Vagina (tissue), 2 donors: ENCODE measurements around the gene UBR2. TPM values are rescaled to one million over a fixed set of nuclear protein-coding genes. Genes with fewer than 3 reads are reported as not detected.

Experiments used
- DNase-seq, 2 donors: peaks; one replicate each; pipeline ENCODE4 v3.0.0-alpha.2; 2017; ENCODE audit errors: extremely low spot score in 2 of 2
- H3K27ac ChIP-seq: fragments of 200-600 bp; sonication (generic); one replicate; pipeline ENCODE4 v1.5.1; 2019
- H3K27me3 ChIP-seq: fragments of 200-600 bp; sonication (generic); one replicate; pipeline ENCODE4 v1.5.1; 2019
- H3K36me3 ChIP-seq, 2 donors: fragments of 200-600 bp; sonication (generic); one replicate each; pipeline ENCODE4 v1.5.1; 2017 to 2019
- H3K4me1 ChIP-seq: fragments of 200-600 bp; sonication (generic); one replicate; pipeline ENCODE4 v1.5.1; 2019
- H3K4me3 ChIP-seq, 2 donors: fragments of 200-600 bp; sonication (generic); 1 replicate in 1 of 2; 2 replicates in 1 of 2; pipeline ENCODE4 v1.5.1; 2016 to 2019
- H3K9me3 ChIP-seq: fragments of 200-600 bp; sonication (generic); one replicate; pipeline ENCODE4 v1.5.1; 2019
- CTCF ChIP-seq, 3 experiments: fragments of 450-650 bp in 2 of 3; fragments of 200-600 bp in 1 of 3; sonication (generic) in 1 of 3; IDR thresholded peaks; one replicate each; pipeline ENCODE4 v1.5.1; 2017 to 2019; ENCODE audit warnings: antibody characterized with exemption in 3 of 3, mild to moderate bottlenecking in 2 of 3, moderate library complexity in 2 of 3
- POLR2A ChIP-seq, 2 donors: fragments of 450-650 bp; IDR thresholded peaks; one replicate each; pipeline ENCODE4 v1.6.1; 2017; ENCODE audit warnings: antibody characterized with exemption in 2 of 2, mild to moderate bottlenecking in 2 of 2, moderate library complexity in 2 of 2
- POLR2AphosphoS5 ChIP-seq, 2 donors: sonication (generic); formaldehyde crosslinking; IDR thresholded peaks; one replicate each; pipeline ENCODE4 v1.9.0; 2017; ENCODE audit warnings: antibody characterized with exemption in 2 of 2, mild to moderate bottlenecking in 2 of 2, low read depth in 1 of 2; ENCODE audit not compliant: insufficient read depth in 1 of 2
- intact Hi-C: fragments of 100-400 bp; cut with DNase I; formaldehyde crosslinking; loops from one replicate; pipeline ENCODE4 v1.15.1; 2023
- small RNA-seq: library from RNA; depleted of rRNA; stranded (forward); fragments of <200 nt; gene quantifications from one replicate; pipeline ENCODE3, GENCODE V24; 2016
- total RNA-seq: library from RNA; depleted of rRNA; stranded (reverse); fragments of >200 nt; gene quantifications from one replicate; pipeline ENCODE4 v1.2.3, GENCODE V29; 2016

Gene UBR2
- total RNA-seq, 1 donor from 2014 or later = 23.6 TPM

GRCh38 chr6:42742116-42742894 is 178.5 kb downstream of the UBR2 start:
- Histone ChIP-seq H3K4me1 (peaks cover 31% of the 10 kb centered on the region), H3K27ac (no peak overlapping the region), H3K4me3 (no peak overlapping the region), H3K36me3 (no peaks in the 10 kb centered on the region), H3K9me3 (no peaks in the 10 kb centered on the region), H3K27me3 (no peaks in the 10 kb centered on the region)
- TF ChIP-seq CTCF (IDR thresholded peaks at IDR 0.05) = no peak
- no peak for TF ChIP-seq POLR2AphosphoS5 (IDR thresholded peaks at IDR 0.05; ENCODE audit: insufficient read depth in 1 of 2, low read depth in 1 of 2)
- TF ChIP-seq POLR2A (IDR thresholded peaks at IDR 0.05) = no peak
- intact Hi-C loops = no loop called here
- no peak for DNase-seq

Small RNAs within 50 kb of the gene (small RNA-seq; reads per million reads assigned to genes)
- gene RNU6-890P = not detected

Other genes with a start within 250 kb of the UBR2 start
- 20.6 TPM for gene TRERF1, start 112.1 kb upstream of the UBR2 start, total RNA-seq
- not detected for gene PRPH2, start 158.6 kb downstream of the UBR2 start, total RNA-seq
- gene TBCC, start 182.1 kb downstream of the UBR2 start, total RNA-seq = 16.7 TPM
- 19.2 TPM for gene BICRAL, start 218.0 kb downstream of the UBR2 start, total RNA-seq